HepG2 (cell line): ENCODE results near the gene CAPN10. TPM values are rescaled to one million over a fixed set of nuclear protein-coding genes. Genes with fewer than 3 reads are reported as not detected.
A peak's percentile ranks its signal among the peaks of the same experiment; 100 is the strongest.

Source experiments
- BRCA1 ChIP-seq: sonication (generic); formaldehyde crosslinking; IDR thresholded peaks from 2 replicates; pipeline ENCODE4 v1.4.0; 2020; ENCODE audit warnings: missing genetic modification reagents
- CERS6 ChIP-seq: sonication (generic); formaldehyde crosslinking; IDR thresholded peaks from 2 replicates; pipeline ENCODE4 v1.5.0; 2020; ENCODE audit warnings: missing genetic modification reagents
- CREB1 ChIP-seq, 2 experiments: fragments of 450-650 bp in 1 of 2; IDR thresholded peaks; 2 replicates each; pipeline ENCODE4 v1.6.1; 2016 to 2017; ENCODE audit warnings: control low read depth in 1 of 2, mild to moderate bottlenecking in 1 of 2, missing compliant biosample characterization in 1 of 2, missing genetic modification characterization in 1 of 2
- DBP ChIP-seq: sonication (generic); formaldehyde crosslinking; IDR thresholded peaks from 2 replicates; pipeline ENCODE4 v1.4.0; 2020; ENCODE audit warnings: missing genetic modification reagents; ENCODE audit errors: not compliant biosample characterization
- ETV5 ChIP-seq: IDR thresholded peaks from 2 replicates; pipeline ENCODE4 v1.6.1; 2018; ENCODE audit warnings: missing biosample characterization, missing genetic modification reagents, inconsistent platforms, borderline replicate concordance
- GTF2F1 ChIP-seq: fragments of 150-350 bp; IDR thresholded peaks from 2 replicates; pipeline ENCODE4 v1.6.1; 2014; ENCODE audit warnings: low read length
- KIAA2018 ChIP-seq: sonication (generic); formaldehyde crosslinking; IDR thresholded peaks from 2 replicates; pipeline ENCODE4 v1.5.0; 2020; ENCODE audit warnings: mild to moderate bottlenecking, missing genetic modification reagents, borderline replicate concordance
- MATR3 ChIP-seq: sonication (generic); formaldehyde crosslinking; IDR thresholded peaks from 2 replicates; pipeline ENCODE4 v1.4.0; 2020; ENCODE audit warnings: missing genetic modification reagents
- NFATC3 ChIP-seq: sonication (generic); formaldehyde crosslinking; IDR thresholded peaks from 2 replicates; pipeline ENCODE4 v1.5.1; 2020; ENCODE audit warnings: mild to moderate bottlenecking, missing genetic modification reagents
- polyA plus RNA-seq, 8 experiments: library from polyadenylated mRNA; depleted of rRNA in 3 of 8; stranded (reverse) in 7 of 8; unstranded in 1 of 8; fragments of >200 nt; fragmentation: Illumina TruSeq in 4 of 8; extraction: Trizol in 4 of 8; gene quantifications; 2 replicates each; pipeline versions ENCODE4 v1.2.1 to v1.2.3, GENCODE V29; 2011 to 2016; ENCODE audit warnings: low read depth in 4 of 8, missing spikeins in 1 of 8, mixed read lengths in 1 of 8; ENCODE audit not compliant: insufficient read depth in 1 of 8
- total RNA-seq, 5 experiments: library from RNA; depleted of rRNA; stranded (reverse); fragments of >200 nt; fragmentation: Illumina TruSeq; extraction: Trizol; gene quantifications; 2 replicates each; pipeline ENCODE4 v1.2.3, GENCODE V29; 2016; ENCODE audit warnings: low read depth in 1 of 5
- TF ChIP-seq, protein P1 (sequence below), 2 experiments: sonication (generic) in 1 of 2; formaldehyde crosslinking in 1 of 2; IDR thresholded peaks; 2 replicates each; pipeline versions ENCODE4 v1.4.0 to v1.6.1; 2018 to 2020; ENCODE audit warnings: missing genetic modification reagents in 2 of 2, borderline replicate concordance in 1 of 2, low read depth in 1 of 2, mild to moderate bottlenecking in 1 of 2, missing biosample characterization in 1 of 2
- TF ChIP-seq, protein P2 (sequence below): IDR thresholded peaks from 2 replicates; pipeline ENCODE4 v1.6.1; 2016
- TF ChIP-seq, protein P3 (sequence below): sonication (generic); formaldehyde crosslinking; IDR thresholded peaks from 2 replicates; pipeline ENCODE4 v1.5.0; 2020; ENCODE audit warnings: missing genetic modification reagents

Gene CAPN10
- total and polyA plus RNA-seq, 2 of the 13 experiments (the other 11 are each of a cell fraction or from before 2014, with no cell fraction given), result 27.6 to 32.4 TPM

DNA sequence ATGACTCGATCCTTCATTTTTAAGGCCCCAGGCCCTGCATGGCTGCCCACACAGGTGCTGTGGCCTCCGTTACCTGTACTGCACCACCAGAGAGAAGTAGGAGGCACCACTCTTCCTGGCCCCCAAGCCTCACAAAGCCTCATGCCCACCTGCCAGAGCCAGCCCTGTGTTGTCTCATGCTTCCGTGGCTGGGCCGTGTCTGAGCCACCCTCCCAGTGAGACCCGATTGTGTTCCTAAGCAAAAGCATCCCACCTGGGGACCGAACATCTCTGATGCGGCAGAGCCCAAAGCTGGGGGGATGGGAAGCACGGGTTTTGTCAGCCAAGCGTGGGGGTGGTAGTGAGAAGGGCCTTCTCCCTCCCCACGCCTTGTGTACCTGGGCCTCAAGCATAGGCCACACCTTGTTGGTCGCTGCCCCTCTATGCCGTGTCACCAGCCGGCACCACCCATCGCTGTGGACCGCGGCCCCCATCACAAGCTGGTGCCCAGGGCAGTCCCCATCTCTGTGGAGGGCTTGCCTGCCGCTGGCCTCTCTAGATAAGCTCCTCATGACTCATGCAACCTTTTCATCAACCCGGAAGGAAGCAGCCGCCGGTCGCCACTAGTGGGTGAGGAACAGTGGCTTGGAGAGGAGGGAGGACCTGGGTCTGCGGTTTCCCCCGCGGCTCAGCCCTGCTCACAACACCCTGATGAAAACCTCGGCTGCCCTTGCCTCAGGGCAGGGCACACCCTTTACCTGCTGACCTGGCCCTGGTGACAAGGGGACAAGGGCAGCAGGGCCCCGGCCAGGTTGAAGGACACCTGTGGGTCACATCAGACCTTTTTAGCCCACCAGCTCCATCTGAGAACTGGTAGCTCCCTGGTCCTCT is 21.0 kb upstream of the CAPN10 start (continued):
- TF ChIP-seq CERS6 (CRISPR knock-in tag) (no peak), DBP (no peak), KIAA2018 (CRISPR knock-in tag) (no peak), ETV5 (peak; percentile 89), GTF2F1 (no peak), BRCA1 (0 out of 2 replicates have a peak, but pooled peaks have one; percentile 82), CREB1 (IDR thresholded peaks at IDR 0.05) (0 out of 2 replicates have a peak, but pooled peaks have one; percentile 13), CREB1 (CRISPR knock-in tag; IDR thresholded peaks at IDR 0.05) (no peak), NFATC3 (CRISPR knock-in tag) (no peak), MATR3 (0 out of 2 replicates have a peak, but pooled peaks have one; percentile 38)
- TF ChIP-seq, protein P1, sequence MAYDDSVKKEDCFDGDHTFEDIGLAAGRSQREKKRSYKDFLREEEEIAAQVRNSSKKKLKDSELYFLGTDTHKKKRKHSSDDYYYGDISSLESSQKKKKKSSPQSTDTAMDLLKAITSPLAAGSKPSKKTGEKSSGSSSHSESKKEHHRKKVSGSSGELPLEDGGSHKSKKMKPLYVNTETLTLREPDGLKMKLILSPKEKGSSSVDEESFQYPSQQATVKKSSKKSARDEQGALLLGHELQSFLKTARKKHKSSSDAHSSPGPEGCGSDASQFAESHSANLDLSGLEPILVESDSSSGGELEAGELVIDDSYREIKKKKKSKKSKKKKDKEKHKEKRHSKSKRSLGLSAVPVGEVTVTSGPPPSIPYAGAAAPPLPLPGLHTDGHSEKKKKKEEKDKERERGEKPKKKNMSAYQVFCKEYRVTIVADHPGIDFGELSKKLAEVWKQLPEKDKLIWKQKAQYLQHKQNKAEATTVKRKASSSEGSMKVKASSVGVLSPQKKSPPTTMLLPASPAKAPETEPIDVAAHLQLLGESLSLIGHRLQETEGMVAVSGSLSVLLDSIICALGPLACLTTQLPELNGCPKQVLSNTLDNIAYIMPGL (CRISPR knock-in tag; IDR thresholded peaks at IDR 0.05; ENCODE audit: borderline replicate concordance in 1 of 2, low read depth in 1 of 2), result peak; percentile 40 to 72; a peak in 2 of 4 replicates
- TF ChIP-seq, protein P2, sequence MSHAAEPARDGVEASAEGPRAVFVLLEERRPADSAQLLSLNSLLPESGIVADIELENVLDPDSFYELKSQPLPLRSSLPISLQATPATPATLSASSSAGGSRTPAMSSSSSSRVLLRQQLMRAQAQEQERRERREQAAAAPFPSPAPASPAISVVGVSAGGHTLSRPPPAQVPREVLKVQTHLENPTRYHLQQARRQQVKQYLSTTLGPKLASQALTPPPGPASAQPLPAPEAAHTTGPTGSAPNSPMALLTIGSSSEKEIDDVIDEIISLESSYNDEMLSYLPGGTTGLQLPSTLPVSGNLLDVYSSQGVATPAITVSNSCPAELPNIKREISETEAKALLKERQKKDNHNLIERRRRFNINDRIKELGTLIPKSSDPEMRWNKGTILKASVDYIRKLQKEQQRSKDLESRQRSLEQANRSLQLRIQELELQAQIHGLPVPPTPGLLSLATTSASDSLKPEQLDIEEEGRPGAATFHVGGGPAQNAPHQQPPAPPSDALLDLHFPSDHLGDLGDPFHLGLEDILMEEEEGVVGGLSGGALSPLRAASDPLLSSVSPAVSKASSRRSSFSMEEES (CRISPR knock-in tag), result peak; percentile 30; the same call in 1 of the 2 replicates
- TF ChIP-seq, protein P3, sequence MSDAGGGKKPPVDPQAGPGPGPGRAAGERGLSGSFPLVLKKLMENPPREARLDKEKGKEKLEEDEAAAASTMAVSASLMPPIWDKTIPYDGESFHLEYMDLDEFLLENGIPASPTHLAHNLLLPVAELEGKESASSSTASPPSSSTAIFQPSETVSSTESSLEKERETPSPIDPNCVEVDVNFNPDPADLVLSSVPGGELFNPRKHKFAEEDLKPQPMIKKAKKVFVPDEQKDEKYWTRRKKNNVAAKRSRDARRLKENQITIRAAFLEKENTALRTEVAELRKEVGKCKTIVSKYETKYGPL (CRISPR knock-in tag), result no peak
